ENCODE measurements around the gene ZNF444.
A peak's percentile ranks its signal among the peaks of the same experiment; 100 is the strongest.
"Not testable (repeated sequence)": the region's sequence is repeated elsewhere in the genome, so short reads cannot be mapped to it uniquely, and the experiment has no call there.

Gene ZNF444

DNA sequence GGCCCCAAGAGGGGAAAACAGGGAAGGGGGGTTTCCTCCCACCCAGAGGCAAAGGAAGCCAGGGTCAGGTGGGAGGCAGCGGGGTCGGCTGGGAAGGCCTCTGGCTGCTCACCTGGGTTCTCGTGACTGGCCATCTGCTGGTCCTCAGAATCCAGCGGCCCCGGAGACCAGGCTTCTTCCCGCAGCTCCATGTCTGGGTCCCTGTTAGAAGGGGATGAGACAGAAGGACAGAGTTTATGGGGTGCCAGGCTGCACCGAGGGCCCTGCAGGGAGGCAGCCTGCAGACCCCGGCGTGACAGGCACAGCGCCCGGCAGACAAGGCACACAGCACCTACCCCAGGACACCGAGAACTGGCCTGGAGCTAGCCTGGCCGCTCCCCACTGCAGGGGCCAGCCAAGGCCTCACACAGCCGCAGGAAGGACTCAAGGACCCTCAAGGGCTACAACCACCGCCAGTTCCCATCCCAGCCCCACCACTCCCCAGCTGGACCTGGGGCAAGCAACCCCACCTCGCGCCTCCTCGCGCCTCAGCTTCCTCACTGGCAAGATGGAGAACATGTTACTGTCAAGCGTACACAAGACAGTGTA is 38.0 kb upstream of the ZNF444 start:
- peaks cover 14% of the 10 kb centered on the region for H3K36me3 Mint-ChIP-seq
- DNase-seq, result no peak
- no peak overlapping the region for H3K27ac Mint-ChIP-seq
- H3K4me1 Mint-ChIP-seq, result peaks cover 24% of the 10 kb centered on the region
- CTCF ChIA-PET, result no interaction called here
- no peak overlapping the region for H3K4me3 Mint-ChIP-seq
- no peaks in the 10 kb centered on the region for H3K9me3 Mint-ChIP-seq
- no peaks in the 10 kb centered on the region for H3K27me3 Mint-ChIP-seq

DNA sequence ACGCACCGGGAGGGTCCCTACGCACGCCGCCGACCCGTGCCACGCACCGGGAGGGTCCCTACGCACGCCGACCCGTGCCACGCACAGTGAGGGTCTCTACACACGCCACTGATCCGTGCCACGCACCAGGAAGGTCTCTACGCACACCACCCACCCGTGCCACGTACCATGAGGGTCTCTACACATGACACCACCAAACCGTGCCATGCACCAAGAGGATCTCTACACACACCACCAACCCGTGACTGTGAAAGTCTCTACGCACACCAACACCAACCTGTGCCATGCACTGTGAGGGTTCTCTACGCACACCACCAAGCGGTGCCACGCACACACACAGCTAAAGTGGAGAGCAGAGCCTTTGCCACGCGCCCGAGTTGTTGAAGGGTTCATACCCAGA is 36.7 kb upstream of the ZNF444 start:
- CTCF ChIA-PET, result interaction anchor here (1.0 to 1.4 kb wide), 2 partner anchors 64 to 229 kb away, joined by 3 read pairs; no protein-coding TSS in a partner anchor
- Mint-ChIP-seq H3K9me3 (no peaks in the 10 kb centered on the region), H3K36me3 (peaks cover 13% of the 10 kb centered on the region), H3K27me3 (no peaks in the 10 kb centered on the region), H3K4me1 (peaks cover 27% of the 10 kb centered on the region), H3K27ac (no peak overlapping the region), H3K4me3 (no peak overlapping the region)
- no peak for DNase-seq

DNA sequence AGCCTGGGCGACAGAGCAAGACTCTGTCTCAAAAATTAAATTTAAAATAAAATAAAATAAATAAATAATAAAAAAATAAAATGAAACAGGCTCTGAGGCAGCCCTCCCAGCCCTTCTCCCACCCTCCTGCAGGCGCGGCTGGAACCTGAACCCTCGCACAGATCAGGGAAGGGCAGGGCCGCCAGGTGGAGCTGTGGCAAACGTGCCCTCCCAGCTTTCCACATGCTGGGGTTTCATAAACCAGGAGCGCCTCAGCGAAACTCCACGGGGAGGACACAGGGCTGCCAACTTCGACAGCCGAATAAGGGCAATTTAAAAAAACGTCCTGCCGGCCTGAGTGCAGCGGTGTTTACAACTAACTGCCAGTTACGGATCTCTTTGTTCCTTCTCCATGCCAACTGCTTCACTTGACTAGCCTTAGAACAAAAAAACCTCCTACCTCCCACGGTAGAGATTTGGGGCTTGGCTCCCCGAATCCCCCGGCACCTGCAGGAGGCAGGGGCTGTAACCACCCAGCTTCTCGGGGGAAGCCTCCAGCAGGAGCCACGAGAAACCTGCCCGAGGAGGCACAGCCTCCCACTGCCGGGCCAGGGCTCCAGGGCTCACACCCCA is 35.9 kb upstream of the ZNF444 start:
- Mint-ChIP-seq H3K4me3 (no peak overlapping the region), H3K36me3 (peaks cover 13% of the 10 kb centered on the region), H3K27me3 (no peaks in the 10 kb centered on the region), H3K9me3 (no peaks in the 10 kb centered on the region), H3K4me1 (peaks cover 27% of the 10 kb centered on the region), H3K27ac (peak overlapping the region; percentile 28)
- DNase-seq, result peak; percentile 71
- CTCF ChIA-PET, result interaction anchor here (0.9 to 1.4 kb wide), 5 partner anchors 20 to 228 kb away, joined by 3 to 4 read pairs (median 3); no protein-coding TSS in a partner anchor

DNA sequence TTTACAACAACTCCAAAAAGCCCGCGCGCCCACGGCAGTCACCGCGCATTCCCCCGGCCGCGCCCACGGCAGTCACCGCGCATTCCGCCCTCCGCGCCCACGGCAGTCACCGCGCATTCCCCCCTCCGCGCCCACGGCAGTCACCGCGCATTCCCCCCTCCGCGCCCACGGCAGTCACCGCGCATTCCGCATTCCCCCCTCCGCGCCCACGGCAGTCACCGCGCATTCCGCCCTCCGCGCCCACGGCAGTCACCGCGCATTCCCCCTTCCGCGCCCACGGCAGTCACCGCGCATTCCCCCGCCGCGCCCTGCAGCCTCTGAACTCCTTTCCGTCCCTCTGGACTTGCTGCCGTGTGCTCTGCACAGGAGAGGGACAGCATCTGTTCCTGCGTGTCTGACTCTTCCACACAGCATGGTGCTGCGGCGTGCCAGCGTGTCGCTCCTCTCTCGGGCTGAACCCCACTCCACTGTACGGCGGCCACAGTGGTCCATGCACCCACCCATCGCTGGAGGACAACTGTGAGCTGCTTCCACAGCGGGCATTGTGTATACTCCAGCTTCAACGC is 35.2 kb upstream of the ZNF444 start:
- H3K4me1 Mint-ChIP-seq, result peaks cover 34% of the 10 kb centered on the region
- not testable (repeated sequence) for H3K27ac Mint-ChIP-seq, H3K4me3 Mint-ChIP-seq

DNA sequence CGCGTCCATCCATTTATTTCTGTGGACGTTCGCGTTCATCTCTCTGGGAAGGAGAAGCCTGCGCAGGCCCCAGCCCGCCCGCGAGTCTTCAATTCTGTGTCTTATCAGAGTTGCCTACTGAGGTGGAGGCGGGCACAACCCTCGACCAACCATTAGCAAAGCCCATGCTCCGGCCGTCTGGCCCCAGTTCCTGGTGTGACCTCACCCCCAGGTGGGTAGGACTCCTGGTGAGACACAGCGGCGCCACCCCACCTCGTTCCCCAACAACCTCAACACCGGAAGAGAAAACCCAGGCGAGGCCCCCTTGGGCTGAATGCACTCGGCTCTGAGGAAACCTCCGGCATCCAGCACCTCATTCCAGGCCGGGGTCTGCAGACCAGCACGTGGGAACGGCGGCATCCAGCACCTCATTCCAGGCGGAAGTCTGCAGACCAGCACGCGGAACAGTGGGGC is 34.7 kb upstream of the ZNF444 start:
- Mint-ChIP-seq H3K9me3 (no peaks in the 10 kb centered on the region), H3K4me1 (peaks cover 37% of the 10 kb centered on the region), H3K36me3 (peaks cover 9% of the 10 kb centered on the region), H3K27ac (no peak overlapping the region), H3K4me3 (no peak overlapping the region), H3K27me3 (no peaks in the 10 kb centered on the region)
- DNase-seq, result no peak
- CTCF ChIA-PET, result no interaction called here

More for the DNA sequence above, 35.2 kb upstream of the ZNF444 start:
- H3K27me3 Mint-ChIP-seq, H3K9me3 Mint-ChIP-seq, DNase-seq: not testable (repeated sequence)
- CTCF ChIA-PET, result interaction anchor here (1.0 to 1.4 kb wide), 3 partner anchors 62 to 147 kb away, joined by 3 to 4 read pairs (median 3); no protein-coding TSS in a partner anchor
- peaks cover 13% of the 10 kb centered on the region for H3K36me3 Mint-ChIP-seq

DNA sequence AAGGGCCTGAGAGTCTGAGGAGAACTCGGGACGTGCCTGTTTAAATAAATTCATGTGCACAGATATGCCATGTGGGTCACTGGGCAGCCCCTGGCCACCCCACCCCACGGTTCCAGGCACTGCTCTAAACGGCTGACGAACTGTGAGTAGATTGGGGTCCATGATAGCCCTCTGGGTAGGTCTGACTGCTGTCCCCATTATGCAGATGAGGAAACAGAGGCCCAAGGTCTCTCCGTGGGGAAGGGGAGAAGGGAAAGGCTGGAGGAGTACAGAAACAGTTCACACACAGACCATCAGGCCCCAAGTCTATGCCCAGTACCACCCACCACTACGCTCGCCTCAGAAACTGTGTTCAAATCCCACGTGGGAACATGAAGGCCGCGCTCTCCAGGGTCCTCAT is 34.1 kb upstream of the ZNF444 start:
- H3K4me3 Mint-ChIP-seq, result no peak overlapping the region
- H3K9me3 Mint-ChIP-seq, result no peaks in the 10 kb centered on the region
- H3K27ac Mint-ChIP-seq, result no peak overlapping the region
- peaks cover 43% of the 10 kb centered on the region for H3K4me1 Mint-ChIP-seq
- no peak for DNase-seq
- H3K27me3 Mint-ChIP-seq, result no peaks in the 10 kb centered on the region
- CTCF ChIA-PET, result no interaction called here
- H3K36me3 Mint-ChIP-seq, result peaks cover 6% of the 10 kb centered on the region

DNA sequence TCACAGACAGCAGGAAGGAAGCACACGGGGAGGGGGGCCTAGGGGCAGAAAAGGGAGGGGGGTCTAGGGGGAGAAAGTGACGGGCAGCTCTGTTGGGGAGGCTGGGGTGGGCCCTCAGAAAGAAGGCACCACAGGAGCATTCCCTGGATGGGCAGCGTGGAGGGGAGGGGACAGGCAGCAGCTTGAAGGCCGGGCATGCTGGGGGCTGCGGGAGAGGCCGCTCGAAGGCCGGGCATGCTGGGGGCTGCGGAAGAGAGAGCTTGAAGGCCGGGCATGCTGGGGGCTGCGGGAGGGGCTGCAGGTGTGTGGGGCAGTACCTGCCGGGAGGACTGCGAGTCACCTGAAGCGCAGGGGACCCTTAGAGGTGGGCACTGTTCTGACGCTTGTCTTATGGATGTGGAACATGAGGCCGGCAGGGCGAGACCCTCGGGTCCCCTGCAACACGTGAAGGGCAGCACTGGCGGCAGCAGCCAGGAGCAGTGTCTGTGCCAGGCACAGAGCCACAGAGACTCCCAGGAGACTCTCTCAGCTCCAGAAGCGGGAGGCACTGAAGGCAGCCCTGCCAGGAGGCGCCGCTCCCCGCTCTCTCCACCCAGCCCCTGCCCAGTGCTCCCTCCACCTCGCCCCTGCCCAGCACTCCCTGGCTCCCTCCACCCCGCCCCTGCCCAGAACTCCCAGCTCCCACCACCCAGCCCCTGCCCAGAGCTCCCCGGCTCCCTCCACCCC is 33.3 kb upstream of the ZNF444 start:
- no peak overlapping the region for H3K4me3 Mint-ChIP-seq
- no peaks in the 10 kb centered on the region for H3K27me3 Mint-ChIP-seq
- CTCF ChIA-PET, result interaction anchor here (1.2 kb wide), 1 partner anchor 64 kb away, joined by 4 read pairs; no protein-coding TSS in a partner anchor
- peaks cover 6% of the 10 kb centered on the region for H3K36me3 Mint-ChIP-seq
- no peak for DNase-seq
- H3K9me3 Mint-ChIP-seq, result no peaks in the 10 kb centered on the region
- H3K27ac Mint-ChIP-seq, result no peak overlapping the region
- H3K4me1 Mint-ChIP-seq, result peaks cover 50% of the 10 kb centered on the region

DNA sequence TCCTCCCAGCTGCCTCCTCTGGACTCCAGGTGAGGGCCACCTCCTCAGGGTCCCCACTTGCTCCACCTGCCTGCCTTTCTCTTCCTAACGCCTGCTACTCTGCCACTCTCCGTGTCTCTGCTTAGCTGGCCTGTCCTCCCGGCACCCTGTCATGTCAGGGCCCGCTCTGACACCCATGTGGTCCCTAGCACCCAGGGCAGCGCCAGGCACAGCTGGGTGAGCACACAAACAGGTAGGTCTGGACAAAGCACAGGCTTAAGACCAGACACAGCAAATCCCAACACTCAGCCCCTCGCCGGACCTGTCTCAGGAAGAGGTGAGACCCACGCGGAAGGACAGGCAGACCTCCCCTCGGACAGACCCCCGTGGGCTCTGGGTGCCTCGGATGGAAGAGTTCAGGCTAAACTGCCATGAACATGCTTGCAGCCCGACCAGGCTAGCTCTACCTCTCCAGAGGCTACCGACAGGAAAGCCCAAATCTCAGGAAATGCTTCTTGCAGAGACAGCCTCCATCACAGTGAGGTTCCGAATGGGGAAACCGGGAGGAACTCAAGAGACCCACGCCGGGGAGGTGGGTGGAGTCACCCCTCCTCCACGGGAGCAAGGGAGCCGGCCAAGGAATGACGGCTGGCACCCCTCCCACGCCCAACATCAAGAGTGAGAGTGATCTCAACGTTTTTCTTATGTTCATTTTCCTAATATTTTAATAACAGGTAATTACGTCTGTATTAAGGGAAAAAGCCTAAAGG is 32.5 kb upstream of the ZNF444 start:
- CTCF ChIA-PET, result interaction anchor here (1.2 kb wide), 1 partner anchor 63 kb away, joined by 4 read pairs; no protein-coding TSS in a partner anchor
- no peak for DNase-seq
- H3K27ac Mint-ChIP-seq, result no peak overlapping the region
- H3K4me1 Mint-ChIP-seq, result peaks cover 58% of the 10 kb centered on the region
- no peak overlapping the region for H3K4me3 Mint-ChIP-seq
- H3K9me3 Mint-ChIP-seq, result no peaks in the 10 kb centered on the region
- peaks cover 8% of the 10 kb centered on the region for H3K36me3 Mint-ChIP-seq
- no peaks in the 10 kb centered on the region for H3K27me3 Mint-ChIP-seq

DNA sequence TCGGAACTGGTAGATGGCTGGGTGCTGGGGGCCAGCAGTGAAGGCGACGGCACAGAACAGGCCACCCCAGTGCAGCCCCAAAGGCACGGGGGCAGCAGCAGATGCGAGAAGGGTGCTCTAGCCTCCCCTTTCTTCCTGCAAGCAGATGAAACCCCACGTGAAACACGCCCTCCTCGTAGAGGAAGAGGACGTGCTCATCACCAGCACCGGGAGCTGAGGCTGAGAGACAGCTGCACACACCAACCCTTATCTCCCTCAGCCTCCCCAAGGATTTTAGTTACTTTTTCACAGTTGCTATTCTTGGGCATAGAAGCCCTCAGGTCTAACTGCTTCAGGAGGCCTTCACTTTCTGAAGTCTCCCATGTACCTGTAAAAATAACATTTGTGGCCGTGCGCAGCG is 31.9 kb upstream of the ZNF444 start:
- H3K36me3 Mint-ChIP-seq, result peaks cover 8% of the 10 kb centered on the region
- CTCF ChIA-PET, result no interaction called here
- no peak for DNase-seq
- no peak overlapping the region for H3K27ac Mint-ChIP-seq
- H3K4me1 Mint-ChIP-seq, result peaks cover 63% of the 10 kb centered on the region
- no peaks in the 10 kb centered on the region for H3K9me3 Mint-ChIP-seq
- no peaks in the 10 kb centered on the region for H3K27me3 Mint-ChIP-seq
- H3K4me3 Mint-ChIP-seq, result no peak overlapping the region

DNA sequence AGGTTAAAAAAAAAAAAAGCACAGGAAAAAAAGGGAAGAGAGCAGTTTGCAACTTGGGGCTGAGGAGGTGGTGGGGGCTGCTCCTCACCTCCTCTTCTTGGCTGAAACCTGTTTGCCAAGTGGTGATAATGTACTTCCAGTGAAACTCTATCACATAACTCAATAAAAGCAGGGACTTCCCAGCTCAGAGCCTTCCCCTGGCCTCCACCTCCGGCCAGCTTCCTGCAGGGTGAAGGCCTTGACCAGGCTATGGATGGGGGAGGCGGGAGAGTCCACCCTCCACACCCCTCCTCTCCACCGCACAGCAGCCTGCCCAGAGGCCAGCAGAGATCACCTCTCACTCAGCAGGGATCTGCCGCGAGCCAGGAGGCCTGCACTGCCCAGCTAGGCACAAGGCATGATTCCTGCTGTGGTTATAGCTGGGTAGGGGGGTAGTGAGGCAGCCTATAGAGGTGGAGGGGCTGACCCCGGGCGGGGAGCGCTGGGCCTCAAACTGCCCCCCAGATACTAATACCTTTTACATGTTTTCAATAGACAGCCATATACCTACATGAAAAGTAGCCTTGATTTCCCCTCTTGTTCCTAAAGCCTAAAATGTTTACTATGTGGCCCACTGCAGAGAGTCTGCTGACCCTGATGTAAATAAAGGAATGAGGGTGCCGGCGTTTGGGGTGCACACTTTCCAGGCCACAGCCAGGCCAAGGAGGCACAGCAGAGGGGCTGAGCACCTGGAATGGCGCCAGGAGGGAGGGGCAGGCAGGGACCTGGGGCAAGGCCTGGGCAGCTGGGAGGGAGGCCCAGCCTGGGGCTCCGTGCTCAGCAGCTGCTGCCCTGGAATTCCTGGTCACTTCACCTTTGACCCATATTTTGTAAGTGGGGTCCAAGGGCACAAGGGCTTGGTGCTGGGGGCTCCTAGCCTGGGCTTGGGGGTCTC is 30.3 kb upstream of the ZNF444 start:
- peaks cover 14% of the 10 kb centered on the region for H3K36me3 Mint-ChIP-seq
- no peak overlapping the region for H3K4me3 Mint-ChIP-seq
- no peaks in the 10 kb centered on the region for H3K27me3 Mint-ChIP-seq
- no peaks in the 10 kb centered on the region for H3K9me3 Mint-ChIP-seq
- peak overlapping the region; percentile 75 for H3K27ac Mint-ChIP-seq
- peaks cover 65% of the 10 kb centered on the region for H3K4me1 Mint-ChIP-seq
- CTCF ChIA-PET, result interaction anchor here (1.2 kb wide), 1 partner anchor 142 kb away, joined by 3 read pairs; no protein-coding TSS in a partner anchor
- DNase-seq, result no peak

DNA sequence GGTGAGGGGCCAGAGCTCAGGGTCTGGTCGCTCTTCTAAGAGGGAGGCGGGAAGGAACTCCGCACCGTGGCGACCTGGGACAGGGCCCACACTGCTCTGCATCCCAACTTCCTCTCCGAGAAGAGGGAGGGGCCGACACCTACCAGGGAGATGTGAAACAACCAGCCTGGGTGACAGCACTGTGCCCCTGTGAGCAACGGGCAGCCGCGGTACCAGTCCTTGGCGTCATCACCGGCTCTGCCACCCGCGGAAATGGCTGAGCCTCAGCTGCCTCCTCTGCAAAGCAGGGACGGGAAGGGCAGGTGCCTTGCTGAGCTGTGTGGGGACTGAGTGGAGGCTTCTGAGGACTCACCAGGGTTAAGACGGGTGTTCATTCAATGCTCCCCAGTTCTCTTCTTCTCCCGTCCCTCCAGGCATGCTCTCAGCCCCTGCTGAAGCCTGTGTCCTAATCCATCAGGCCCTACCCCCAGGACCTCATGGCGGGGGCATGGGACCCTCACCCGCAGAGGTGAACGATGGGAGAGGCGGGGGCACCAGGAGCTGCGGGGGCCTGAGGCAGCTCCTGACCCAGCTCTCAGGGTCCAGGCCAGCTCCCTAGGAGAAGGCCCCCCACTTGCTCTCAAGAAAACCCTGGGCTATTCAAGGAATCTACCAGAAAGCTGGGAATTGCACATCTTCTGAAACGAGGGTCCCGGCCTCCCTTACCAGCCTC is 29.3 kb upstream of the ZNF444 start:
- H3K36me3 Mint-ChIP-seq, result peaks cover 11% of the 10 kb centered on the region
- H3K9me3 Mint-ChIP-seq, result no peaks in the 10 kb centered on the region
- peaks cover 58% of the 10 kb centered on the region for H3K4me1 Mint-ChIP-seq
- DNase-seq, result peak; percentile 63
- peak overlapping the region; percentile 75 for H3K27ac Mint-ChIP-seq
- no peaks in the 10 kb centered on the region for H3K27me3 Mint-ChIP-seq
- CTCF ChIA-PET, result interaction anchor here (1.2 kb wide), 1 partner anchor 141 kb away, joined by 3 read pairs; no protein-coding TSS in a partner anchor
- H3K4me3 Mint-ChIP-seq, result no peak overlapping the region

DNA sequence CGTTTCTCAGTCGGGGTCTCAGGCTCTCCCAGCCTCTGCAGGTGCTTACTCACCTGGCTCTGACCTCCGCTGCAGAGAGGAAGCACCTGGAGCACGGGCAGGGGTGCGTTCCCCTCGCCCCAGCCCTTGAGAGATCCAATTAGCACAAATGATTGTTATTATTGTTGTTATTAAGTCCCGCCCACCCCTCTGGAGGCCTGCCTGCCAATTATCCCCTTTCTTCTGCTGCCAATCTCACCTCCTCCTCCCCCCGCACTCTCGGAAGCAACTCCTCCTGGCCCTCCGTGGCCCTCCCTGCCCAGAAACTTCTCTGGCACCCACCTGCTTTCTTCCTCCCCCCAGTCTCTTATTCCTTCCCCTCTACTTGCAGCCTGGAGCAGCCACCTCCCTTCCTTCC is 28.8 kb upstream of the ZNF444 start:
- Mint-ChIP-seq H3K4me1 (peaks cover 55% of the 10 kb centered on the region), H3K4me3 (no peak overlapping the region), H3K9me3 (no peaks in the 10 kb centered on the region), H3K36me3 (peaks cover 10% of the 10 kb centered on the region), H3K27ac (peak overlapping the region; percentile 73), H3K27me3 (no peaks in the 10 kb centered on the region)
- no peak for DNase-seq
- CTCF ChIA-PET, result no interaction called here

Measured in activated naive CD4-positive, alpha-beta T cell treated with anti-CD3 and anti-CD28 coated beads, Interleukin-2, amount 10 ng/mL, durations not matched to agents 7 days and 5 days (primary cell).